HG02610 (cell line): ENCODE measurements around the gene KIF3C.
"Not testable (repeated sequence)": the region's sequence is repeated elsewhere in the genome, so short reads cannot be mapped to it uniquely, and the experiment has no call there.

Source experiments
- ATAC-seq: cut with Tn5 transposase; IDR thresholded peaks from one replicate; pipeline ENCODE4 v1.9.1; 2021; ENCODE audit warnings: mild to moderate bottlenecking, moderate library complexity; ENCODE audit not compliant: unreplicated experiment

The KIF3C gene

GRCh38 chr2:25966531-25967270 is 15.6 kb downstream of the KIF3C start:
- ATAC-seq, result no peak

GRCh38 chr2:25964891-25965290 is 17.4 kb downstream of the KIF3C start:
- no peak for ATAC-seq

GRCh38 chr2:25960920-25961319 is 21.4 kb downstream of the KIF3C start:
- no peak for ATAC-seq

- no peak for ATAC-seq
These were observed 21.9 kb downstream of the KIF3C start for GRCh38 chr2:25960396-25960795.

GRCh38 chr2:25958611-25959010 is 23.7 kb downstream of the KIF3C start:
- ATAC-seq, result not testable (repeated sequence)

GRCh38 chr2:25957743-25958142 is 24.6 kb downstream of the KIF3C start:
- no peak for ATAC-seq

- no peak for ATAC-seq
These were observed 26.3 kb downstream of the KIF3C start for GRCh38 chr2:25955869-25956535.

GRCh38 chr2:25955036-25955435 is 27.3 kb downstream of the KIF3C start:
- ATAC-seq, result no peak

- no peak for ATAC-seq
These were observed 28.0 kb downstream of the KIF3C start for GRCh38 chr2:25954199-25954752.

- peak; percentile 60 for ATAC-seq
These were observed 31.2 kb downstream of the KIF3C start for GRCh38 chr2:25951071-25951547.

- ATAC-seq, result no peak
These were observed 33.9 kb downstream of the KIF3C start for GRCh38 chr2:25948437-25948836.

- ATAC-seq, result no peak
These were observed 41.3 kb downstream of the KIF3C start for GRCh38 chr2:25941042-25941441.

GRCh38 chr2:25939257-25939668 is 43.0 kb downstream of the KIF3C start:
- ATAC-seq, result no peak

- no peak for ATAC-seq
These were observed 44.0 kb downstream of the KIF3C start for GRCh38 chr2:25938345-25938744.

GRCh38 chr2:25936889-25937545 is 45.3 kb downstream of the KIF3C start:
- no peak for ATAC-seq

- no peak for ATAC-seq
These were observed 48.7 kb downstream of the KIF3C start for GRCh38 chr2:25933622-25934021.

- no peak for ATAC-seq
These were observed 52.4 kb downstream of the KIF3C start for GRCh38 chr2:25929789-25930473.

GRCh38 chr2:25928668-25929067 is 53.6 kb downstream of the KIF3C start:
- ATAC-seq, result no peak

GRCh38 chr2:25926984-25927756 is 55.1 kb downstream of the KIF3C start:
- no peak for ATAC-seq

- ATAC-seq, result no peak
These were observed 59.8 kb downstream of the KIF3C start for GRCh38 chr2:25922501-25922900.
